Activated CD8-positive, alpha-beta memory T cell treated with anti-CD3 and anti-CD28 coated beads, Interleukin-2, amount 50 U/mL, for 1 hour (primary cell): ENCODE measurements around the gene RNF145.

Experiments
- DNase-seq: peaks from one replicate; pipeline ENCODE4 v3.0.0-alpha.2; 2020; ENCODE audit errors: extremely low read depth

RNF145 gene

GRCh38 chr5:159195775-159196174 lies 13.6 kb downstream of the RNF145 start:
- no peak for DNase-seq

DNA sequence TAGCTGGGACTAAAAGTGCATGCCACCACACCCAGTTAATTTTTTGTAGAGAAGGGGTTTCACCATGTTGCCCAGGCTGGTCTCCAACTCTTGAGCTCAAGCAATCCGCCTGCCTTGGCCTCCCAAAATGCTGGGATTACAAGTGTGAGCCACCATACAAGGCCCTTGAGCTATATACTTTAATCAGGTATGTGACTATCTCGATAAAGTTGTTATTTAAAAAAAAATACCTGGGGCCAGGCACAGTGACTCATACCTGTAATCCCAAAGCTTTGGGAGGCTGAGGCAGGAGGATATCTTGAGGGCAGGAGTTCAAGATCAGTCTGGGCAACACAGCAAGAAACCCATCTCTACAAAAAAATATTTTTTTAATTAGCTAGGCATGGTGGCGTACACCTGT lies 19.2 kb downstream of the RNF145 start:
- no peak for DNase-seq

DNA sequence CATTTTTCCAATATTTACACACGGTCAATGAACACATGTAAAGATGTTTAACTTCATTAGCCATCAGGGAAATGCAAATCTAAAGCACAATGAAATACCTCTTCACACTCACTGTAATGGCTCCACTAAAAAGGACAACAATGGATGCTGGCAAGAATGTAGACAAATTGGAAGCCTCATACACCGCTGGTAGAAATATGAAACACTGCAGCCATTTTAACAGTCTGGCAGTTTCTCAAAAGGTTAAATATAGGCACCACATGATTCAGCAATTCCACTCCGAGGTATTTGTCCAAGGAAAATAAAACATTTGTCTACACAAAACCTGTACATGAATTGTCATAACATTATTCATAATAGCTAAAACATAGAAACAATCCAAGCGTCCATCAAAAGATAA lies 20.0 kb downstream of the RNF145 start:
- no peak for DNase-seq

GRCh38 chr5:159187719-159188118 lies 21.6 kb downstream of the RNF145 start:
- DNase-seq, result no peak

- no peak for DNase-seq
Measured at GRCh38 chr5:159186319-159186718, 23.0 kb downstream of the RNF145 start.

DNA sequence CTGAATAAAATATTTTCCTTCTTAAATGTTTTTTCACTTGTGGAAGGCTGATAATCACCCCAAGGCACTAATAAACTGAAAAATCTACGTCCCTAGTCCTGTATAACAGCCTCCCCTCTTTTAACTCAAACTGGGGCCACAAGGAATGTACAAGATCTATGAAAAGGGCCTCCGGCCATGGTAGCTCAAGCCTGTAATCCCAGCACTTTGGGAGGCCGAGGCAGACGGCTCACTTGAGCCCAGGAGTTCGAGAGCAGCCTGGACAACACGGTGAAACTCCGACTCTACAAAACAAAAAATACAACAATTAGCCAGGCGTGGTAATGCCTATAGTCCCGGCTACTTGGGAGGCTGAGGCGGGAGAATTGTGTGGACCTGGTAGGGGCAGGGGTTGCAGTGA lies 23.6 kb downstream of the RNF145 start:
- no peak for DNase-seq

- DNase-seq, result no peak
Measured at GRCh38 chr5:159184858-159185381, 24.4 kb downstream of the RNF145 start.

GRCh38 chr5:159184236-159184635 lies 25.1 kb downstream of the RNF145 start:
- DNase-seq, result no peak

- DNase-seq, result no peak
Measured at GRCh38 chr5:159183247-159183646, 26.1 kb downstream of the RNF145 start.

DNA sequence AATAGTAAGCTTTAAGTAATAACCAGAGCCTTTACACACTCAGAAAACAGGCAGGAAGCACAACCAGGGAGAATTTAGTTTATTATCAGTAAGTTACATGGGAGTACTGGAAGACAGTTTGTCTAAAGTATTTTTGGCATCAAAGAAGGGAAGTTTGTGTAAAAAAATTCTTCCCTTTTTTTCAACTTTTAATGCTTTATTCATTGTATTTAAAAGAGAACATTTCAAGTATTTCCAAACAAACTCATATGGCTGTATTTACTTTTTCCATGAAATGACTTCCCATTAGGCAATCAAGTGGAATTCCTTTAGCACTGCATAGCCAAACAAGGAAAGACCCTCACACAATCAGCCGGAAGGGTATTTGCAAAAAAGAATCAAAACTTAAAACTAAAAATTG lies 26.7 kb downstream of the RNF145 start:
- no peak for DNase-seq

GRCh38 chr5:159181651-159182050 lies 27.7 kb downstream of the RNF145 start:
- DNase-seq, result no peak

DNA sequence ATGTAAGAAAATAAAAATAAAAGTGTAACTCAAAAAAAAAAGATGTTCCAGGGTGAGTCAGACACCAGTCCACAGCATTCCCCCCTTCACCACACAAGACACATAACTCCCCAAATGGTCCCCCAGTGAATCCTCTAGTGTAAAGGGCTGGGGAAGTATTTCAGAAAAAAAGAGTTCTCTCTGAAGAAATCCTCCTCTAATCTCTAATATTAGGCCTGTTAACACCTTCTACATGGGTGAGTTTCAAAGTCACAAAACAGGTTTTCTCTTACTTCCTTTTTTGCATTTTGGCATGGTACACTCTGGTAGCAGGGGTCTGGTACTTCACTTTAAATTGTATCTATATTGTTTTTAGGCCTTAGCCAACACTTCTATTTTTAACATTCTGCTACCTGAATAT lies 28.2 kb downstream of the RNF145 start:
- DNase-seq, result no peak

- DNase-seq, result no peak
Measured at GRCh38 chr5:159179529-159180305, 29.6 kb downstream of the RNF145 start.

DNA sequence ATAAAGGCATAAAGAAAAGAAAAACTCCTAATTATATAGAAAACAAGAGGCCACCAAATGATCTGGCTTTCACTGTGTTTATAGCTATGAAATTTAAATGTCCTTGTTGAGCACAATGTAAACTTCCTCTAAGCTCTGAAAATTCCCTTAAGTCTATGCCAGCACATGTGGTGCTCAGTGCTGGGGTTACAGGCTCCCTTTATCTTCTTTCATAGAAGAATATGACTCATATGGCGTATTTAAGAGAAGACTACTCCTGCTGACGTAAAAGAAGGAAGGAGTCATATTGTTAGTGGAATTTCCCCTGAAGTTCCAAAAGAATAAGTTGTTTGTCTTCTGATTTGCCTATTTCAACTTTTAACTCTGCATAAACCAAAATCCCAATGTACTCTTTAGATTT lies 30.4 kb downstream of the RNF145 start:
- DNase-seq, result no peak

DNA sequence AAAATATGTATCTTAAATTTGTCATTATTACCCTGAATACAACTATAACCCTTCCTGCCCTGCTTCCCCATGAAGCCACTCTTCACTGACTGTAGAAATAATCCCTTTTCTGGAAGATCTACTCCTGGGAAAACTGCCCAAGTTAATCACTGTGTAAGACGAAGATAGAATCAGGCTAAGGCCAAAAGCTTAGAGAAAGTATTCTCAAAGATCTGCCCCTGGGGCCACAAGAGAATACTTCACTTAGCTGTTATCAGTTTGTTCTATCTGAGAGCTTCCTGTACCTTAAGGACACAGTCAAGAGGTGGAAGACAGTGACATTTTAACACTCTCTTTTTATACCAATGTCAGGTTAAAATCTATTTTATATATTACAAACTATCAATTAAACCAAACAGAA lies 33.8 kb downstream of the RNF145 start:
- no peak for DNase-seq

DNA sequence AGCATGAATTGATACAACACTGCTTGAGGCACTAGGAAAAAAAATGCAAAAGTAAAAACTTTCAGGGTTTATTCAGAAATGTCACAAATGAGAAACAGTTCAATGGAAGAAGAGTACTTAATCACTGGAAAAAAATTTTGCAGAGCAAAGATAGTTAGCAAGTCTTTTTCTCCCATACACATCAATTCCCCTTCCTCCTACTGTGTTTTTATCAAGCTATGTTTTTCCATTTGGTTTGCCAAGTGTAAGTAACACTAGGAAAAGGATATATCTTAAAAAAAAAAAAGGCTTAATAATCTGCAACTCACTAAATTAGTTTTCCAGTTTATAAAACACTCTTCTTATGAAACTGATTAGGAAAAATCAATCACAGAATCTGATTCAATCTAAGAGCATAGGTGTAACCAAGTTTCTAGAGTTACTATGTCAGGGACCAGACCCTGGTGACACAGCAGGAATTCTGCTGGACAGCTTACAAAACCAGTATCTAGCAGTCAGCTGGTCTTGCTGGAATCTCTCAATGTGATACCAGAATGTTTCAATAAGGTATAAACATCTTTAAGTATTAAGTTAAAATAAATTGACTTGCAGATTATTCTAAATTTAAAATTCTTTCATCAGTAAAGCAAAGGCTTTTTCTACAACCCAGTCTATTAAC lies 34.7 kb downstream of the RNF145 start:
- no peak for DNase-seq

DNA sequence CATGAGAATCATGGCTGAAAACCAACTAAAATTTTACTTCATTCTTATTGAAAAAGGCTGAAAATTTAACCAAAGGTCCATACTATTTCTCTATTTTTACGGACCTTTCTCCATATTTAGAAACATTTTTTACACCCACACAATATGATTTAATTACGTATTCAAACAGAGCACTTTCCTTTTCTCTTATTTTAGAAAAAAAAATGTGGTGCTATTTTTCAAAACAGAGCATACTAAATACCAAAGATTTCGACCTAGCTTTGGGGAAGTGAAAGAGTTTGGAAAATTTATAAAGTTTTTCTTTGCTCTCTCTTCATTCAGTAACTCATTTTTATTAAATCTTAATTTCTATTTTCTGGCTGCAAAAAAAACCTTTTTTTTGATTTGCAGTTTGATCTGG lies 38.1 kb downstream of the RNF145 start:
- DNase-seq, result no peak

- no peak for DNase-seq
Measured at GRCh38 chr5:159170021-159170420, 39.3 kb downstream of the RNF145 start.

- no peak for DNase-seq
Measured at GRCh38 chr5:159166416-159166815, 42.9 kb downstream of the RNF145 start.

DNA sequence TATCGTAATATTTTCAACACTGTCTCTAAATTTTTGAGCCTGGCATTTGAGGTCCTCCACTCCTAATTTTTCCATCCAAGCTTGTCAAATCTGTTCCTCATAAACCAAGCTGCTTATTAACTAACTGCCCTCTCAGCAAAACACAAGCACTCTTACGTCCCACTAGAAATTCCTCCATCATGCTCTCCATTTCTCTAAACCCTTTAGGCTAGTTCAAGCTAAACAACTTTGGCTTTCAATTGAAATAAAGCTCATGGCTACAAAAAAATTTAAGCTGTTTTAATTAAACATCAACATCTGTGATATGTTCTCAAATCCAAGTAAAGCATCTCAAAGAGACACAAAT lies 45.7 kb downstream of the RNF145 start:
- no peak for DNase-seq

- no peak for DNase-seq
Measured at GRCh38 chr5:159163027-159163700, 46.2 kb downstream of the RNF145 start.

GRCh38 chr5:159161361-159162214 lies 47.8 kb downstream of the RNF145 start:
- no peak for DNase-seq
